HG03575 (cell line): ENCODE data around the gene MMP11.

ENCODE experiments used
- ATAC-seq: cut with Tn5 transposase; IDR thresholded peaks from one replicate; pipeline ENCODE4 v1.9.1; 2021; ENCODE audit not compliant: unreplicated experiment, insufficient number of reproducible peaks, low FRiP score; ENCODE audit errors: extremely low read depth

The MMP11 gene

DNA sequence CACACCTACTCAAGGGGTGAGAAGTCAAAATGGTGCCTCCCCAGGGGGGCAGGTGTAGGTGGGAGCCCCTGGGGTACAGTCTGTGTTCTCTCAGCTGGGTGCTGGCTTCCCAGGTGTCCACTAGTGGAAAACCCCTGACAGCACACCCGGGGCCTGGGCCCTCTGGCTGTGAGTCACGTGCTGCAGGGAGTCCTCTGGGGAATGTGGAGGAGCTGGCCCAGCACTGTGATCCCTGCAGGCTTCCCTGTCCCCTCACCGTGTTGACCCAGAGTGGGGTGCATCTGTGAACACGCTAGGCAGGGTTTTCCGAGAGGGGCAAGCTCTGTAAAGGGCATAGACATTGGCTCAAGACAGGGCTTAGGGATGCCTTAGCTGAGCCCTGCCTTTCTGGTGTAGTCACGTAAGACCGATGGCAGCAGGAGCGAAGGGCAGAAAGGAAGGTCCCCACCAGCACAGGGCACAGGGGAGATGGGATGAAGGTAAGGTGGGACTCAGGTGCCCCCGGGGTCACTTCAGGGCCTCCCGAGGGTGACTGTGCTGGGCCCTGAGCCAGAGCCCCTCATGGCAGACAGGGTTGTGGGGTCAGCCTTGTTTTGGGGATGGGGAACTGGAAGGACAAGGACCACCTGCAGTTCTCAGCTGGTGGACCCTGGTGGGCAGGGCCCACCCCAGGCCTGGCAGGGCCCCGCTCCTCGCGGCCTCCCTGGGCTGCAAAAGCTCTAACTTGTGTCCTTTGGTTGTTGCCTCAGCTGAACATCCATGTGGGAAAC is 52.0 kb downstream of the MMP11 start:
- no peak for ATAC-seq

DNA sequence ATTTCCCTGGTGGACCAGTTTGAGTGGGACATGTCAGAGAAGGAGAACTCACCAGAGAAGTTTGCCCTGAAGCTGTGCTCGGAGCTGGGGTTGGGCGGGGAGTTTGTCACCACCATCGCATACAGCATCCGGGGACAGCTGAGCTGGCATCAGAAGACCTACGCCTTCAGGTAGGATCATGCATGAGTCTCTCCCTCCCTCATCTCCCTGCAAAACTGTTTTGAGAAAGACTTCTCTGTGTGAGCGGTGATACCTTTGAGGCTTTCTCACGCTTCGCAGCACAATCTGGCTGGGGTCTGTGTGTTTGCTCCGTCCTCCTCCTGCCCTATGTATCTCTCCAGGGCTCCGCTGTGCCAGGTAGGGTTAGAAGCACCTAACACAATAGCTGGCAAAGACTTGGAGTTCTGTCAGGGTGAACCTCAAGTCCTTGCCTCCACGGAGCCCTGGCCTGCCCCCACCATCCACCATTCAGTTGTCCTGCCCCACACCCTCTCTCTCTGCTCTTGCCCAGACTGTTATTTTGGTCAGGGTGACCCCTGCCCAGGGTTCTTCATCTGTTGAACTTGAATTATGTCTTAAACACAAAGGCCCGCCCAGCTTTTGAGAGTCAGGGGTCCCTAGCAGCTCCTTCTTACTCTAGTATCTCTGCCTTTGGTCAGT is 52.7 kb downstream of the MMP11 start:
- no peak for ATAC-seq

DNA sequence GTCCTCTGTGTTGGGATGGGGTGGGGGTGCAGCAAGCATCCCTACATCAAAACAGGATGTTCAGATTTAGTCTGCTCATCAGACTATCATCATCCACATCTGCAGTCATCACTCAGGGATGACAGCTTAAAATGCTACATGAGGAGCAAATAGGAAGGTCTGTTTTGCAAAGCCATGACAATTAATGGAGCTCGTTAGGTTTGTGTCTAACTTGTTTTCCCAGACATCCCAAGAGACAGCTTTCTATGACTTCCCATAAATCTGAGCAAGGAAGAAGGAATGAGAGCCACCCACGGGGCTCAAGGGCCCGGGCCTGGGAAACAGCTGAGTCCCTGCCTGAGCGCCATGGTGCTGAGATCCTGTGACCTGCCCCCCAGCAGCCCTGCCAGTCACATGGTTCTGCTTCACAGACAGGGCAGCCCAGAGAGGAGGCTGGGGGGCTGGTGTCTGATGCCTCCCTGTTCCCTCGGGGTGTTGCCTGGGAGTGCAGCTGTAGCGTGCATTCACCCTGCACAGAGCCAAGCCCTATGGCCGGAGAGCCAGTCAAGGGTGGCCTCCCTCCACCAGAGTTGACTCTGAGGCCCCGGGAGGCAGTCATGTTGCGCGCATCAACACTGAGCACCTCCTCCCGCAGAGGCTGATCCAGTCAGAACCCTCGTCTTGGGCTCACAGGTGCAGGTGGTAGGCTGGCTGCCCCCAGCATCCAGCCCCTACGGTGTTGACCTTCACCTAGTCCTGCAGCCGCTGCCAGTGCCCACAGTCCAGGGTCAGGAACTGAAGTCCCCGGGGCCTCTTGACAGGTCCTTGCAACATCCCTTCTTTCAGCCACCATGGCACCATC is 54.1 kb downstream of the MMP11 start:
- ATAC-seq = no peak

DNA sequence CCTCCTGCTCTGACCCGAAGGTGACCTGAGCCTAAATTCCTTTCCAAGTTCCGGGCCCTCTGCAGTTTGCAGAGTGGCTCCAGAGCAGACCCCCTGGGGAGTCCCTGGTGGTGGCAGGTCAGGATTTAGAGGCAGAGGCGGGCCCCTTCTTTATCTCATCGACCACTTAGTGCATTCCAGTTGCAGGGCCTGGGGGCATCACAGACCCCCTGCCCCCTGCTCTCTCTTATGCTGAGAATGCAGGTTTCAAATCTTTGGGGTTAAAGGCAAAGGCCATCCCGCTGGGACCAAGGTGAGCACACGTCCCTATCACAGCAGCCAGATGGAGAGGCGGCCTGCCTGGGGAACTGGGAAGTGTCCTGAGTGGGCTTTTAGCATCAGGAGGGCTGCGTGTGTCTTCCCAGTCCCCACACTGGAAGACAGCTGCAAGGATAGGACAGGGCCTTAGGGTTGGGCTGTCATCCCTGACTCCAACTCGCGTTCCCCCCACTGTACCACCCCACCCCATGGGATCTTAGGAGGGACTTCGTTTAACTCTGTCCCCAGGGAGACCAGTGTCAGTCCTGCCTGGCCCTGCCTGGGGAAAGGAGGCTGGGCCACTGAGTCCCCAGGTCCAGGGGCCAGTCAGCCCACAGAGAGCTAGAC is 54.8 kb downstream of the MMP11 start:
- ATAC-seq = no peak

DNA sequence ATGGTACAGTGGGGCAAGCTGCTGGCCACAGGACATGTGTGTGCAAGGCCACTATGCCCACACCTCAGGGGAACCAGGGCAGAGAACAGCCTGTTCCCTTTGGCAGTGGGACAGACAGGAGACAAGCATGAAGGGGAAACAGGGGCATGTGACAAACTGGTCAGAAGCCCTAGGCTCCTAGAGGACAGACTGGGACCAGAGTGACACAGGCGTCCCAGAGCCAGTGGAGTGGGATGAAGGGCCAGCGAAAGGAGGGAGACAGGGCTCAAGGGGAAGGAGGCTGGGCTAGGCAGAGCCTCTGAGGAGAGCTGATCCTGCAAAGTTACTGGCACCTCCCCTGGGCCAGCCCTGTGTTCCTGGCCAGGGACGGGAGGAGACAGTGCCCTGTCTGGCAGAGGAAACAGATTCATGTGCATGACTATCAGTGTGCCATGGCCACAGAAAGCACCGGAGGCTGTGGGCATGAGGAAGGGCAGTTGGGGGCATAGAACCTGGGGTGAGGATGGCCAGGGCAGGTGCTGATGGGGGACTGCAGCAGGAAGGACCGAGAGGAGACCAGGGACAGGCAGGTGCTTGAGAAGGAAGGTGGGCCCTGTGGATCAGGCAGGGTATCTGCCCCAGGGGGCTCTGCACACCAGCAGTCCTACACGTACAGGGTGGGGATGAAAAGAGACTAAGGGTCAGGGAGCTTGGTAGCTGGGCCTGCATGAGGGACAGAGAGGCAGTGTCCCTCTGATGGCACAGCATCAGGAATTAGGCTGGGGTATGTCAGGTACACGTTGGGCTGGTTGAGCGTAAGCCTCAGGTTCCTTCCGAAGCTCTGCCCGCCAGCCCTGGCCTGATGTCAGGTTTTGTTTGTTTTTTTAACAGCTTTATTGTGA is 56.4 kb downstream of the MMP11 start:
- ATAC-seq = no peak

DNA sequence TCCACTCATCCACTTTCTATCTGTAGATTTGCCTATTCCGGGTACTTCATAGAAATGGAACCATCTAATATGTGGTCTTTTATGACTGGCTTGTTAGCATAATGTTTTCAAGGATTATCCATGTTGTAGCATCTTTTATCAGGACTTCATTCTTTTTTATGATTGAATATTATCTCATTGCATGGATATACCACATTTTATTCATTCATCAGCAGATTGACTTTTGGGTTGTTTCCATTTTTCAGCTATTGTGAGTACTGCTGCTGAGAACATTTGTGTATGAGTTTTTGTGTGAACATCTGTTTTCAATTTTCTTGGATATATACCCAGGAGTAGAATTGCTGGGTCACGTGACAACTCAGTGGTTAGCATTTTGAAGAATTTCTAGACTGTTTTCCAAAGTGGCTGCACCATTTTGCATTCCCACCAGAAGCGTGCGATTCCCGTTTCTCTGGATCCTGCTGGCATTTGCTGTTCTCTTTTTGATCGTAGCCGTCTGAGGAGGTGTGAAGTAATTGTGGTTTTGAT is 57.3 kb downstream of the MMP11 start:
- ATAC-seq = no peak

DNA sequence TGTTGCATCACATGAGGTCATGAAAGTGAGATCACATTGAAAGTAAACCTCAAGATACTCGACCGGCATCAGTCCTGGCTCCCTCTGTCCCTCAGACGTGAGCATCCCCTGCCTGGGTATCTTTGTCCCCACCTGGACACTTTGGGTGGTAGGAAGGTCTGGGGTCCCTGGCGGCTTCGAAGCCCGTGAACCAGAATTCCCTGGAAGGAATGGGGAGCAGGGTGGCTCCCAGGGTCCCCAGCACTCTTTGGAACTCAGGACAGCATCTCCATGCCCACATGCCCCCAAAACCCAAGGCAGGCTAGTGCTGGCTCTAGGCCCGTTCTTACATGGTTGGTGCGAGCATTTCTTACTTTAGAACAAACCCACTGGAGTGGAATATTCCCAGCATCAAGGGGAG is 58.6 kb downstream of the MMP11 start:
- ATAC-seq = no peak

DNA sequence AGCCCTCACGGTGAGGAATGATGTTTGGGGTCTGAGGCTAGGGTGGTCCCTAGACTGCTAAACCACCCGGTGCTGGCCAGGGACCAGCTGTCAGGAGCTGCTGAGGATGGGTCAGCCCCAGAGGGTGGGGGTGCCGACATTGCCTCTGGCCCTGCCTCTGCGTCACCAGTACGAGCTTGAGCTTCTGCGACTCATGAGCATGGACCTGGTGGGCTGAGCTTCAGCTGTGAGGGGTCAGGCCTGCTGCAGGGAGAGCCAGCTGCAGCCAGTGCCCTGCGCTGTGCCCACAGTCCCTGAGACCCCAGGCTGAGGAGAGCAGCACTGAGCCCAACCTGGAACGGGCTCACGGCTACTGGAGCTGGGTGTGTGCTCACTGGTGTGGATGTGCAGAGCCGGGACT is 59.1 kb downstream of the MMP11 start:
- no peak for ATAC-seq

DNA sequence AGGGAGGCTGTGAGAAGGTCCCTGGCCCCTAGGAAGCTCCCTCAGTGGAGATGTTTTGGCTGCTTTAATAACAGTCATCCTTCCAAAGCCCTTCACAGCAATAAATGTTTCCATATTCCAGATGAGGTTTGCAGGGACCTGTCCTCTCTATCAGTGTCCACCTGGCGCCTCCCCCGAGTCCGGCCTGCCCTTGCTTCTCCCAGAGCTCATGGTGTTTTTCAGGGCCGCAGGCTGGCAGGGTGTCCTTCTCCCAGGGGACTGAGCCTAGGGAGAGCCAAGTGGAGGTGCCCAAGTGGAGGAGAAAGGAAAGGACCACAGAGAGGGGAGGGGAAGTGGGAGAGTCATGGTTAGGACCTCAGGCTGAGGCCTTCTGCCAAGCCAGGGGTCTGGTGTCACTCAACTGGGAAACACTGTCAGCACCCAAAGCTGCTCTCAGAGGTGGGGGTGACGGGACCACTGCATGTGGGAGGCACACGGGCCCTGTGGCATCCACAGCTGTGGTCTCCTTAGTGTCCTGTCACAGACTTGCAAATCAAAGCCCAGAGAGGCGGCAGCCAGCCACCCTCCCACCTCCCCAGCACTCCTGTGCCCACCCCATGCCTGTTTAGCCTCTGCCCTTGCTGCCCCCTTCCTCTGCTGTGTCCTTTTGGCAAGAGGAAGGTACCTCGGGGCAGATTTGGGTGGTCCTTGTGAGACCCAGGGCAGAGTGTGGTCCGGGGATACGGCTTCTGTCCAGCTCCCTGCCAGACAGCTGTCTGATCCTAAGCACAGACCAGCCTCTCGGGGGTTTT is 59.8 kb downstream of the MMP11 start:
- ATAC-seq = no peak

DNA sequence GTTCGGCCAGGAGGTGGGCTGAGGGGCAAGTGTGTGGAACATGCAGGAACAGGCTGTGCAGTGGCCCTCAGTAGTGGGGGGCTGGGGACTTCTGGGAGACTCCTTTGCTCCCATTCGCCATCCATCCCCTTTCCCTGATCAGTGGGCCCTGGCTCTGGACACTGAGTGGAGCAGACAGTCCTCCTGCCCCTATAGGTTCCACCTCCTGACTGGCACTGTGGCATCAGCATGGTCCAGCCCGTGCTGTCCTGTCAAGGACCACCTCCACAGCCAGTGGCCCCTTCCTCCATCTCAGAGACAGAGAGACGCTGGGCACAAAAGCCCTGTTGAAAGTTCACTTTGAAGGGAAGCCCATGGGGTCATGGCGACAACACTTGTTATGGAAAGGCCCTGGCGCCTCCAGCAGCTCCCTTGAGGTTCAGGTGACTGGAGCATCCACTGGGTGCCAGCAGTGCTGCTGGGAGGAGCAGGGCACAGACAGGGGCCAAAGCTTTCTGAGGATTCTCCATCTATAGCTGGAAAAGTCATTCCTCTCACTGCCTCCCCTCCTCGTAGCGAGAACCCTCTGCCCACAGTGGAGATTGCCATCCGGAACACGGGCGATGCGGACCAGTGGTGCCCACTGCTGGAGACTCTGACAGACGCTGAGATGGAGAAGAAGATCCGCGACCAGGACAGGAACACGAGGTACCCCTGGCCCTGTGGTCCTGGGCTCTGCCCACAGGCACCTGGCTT is 60.5 kb downstream of the MMP11 start:
- ATAC-seq = no peak
